Measurements from ENCODE around the gene KIDINS220. TPM values are rescaled to one million over a fixed set of nuclear protein-coding genes. Genes with fewer than 3 reads are reported as not detected.

Gene KIDINS220
- polyA plus RNA-seq, 1 donor from 2014 or later, result 329 TPM

DNA sequence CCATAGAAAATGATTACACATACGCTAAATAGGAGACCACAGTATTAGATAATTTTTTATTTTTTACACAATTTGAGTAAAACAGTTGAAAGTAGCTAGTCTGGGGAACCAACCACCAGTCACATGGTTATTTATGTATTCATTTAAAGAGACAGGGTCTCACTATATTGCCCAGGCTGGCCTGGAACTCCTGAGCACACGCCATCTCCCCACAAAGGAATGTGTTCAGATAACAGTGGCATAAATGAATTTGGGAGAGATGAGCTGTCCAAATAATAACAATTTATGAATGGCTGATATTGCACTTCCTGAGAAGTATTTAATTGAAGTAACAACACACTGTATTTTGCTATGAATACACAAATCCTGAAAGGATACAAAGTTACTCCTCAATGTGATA is 39.7 kb downstream of the KIDINS220 start:
- H2AFZ ChIP-seq (ENCODE audit: low read depth, low read length), result no peak overlapping the region
- no peaks in the 10 kb centered on the region for H3K9me3 ChIP-seq (ENCODE audit: low read length)
- H3K9ac ChIP-seq (ENCODE audit: low read length), result no peak overlapping the region
- no peaks in the 10 kb centered on the region for H3K27me3 ChIP-seq (ENCODE audit: insufficient read depth, low read depth, low read length)
- no peak overlapping the region for H3K27ac ChIP-seq (ENCODE audit: low read length)
- no peaks in the 10 kb centered on the region for H3K9me2 ChIP-seq (ENCODE audit: insufficient read depth, low read length)
- no peaks in the 10 kb centered on the region for H3K79me2 ChIP-seq (replicated peaks; ENCODE audit: insufficient read depth, low read length)
- TF ChIP-seq, protein P1, sequence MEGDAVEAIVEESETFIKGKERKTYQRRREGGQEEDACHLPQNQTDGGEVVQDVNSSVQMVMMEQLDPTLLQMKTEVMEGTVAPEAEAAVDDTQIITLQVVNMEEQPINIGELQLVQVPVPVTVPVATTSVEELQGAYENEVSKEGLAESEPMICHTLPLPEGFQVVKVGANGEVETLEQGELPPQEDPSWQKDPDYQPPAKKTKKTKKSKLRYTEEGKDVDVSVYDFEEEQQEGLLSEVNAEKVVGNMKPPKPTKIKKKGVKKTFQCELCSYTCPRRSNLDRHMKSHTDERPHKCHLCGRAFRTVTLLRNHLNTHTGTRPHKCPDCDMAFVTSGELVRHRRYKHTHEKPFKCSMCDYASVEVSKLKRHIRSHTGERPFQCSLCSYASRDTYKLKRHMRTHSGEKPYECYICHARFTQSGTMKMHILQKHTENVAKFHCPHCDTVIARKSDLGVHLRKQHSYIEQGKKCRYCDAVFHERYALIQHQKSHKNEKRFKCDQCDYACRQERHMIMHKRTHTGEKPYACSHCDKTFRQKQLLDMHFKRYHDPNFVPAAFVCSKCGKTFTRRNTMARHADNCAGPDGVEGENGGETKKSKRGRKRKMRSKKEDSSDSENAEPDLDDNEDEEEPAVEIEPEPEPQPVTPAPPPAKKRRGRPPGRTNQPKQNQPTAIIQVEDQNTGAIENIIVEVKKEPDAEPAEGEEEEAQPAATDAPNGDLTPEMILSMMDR (IDR thresholded peaks at IDR 0.05; ENCODE audit: poor library complexity, severe bottlenecking), result no peak
- TF ChIP-seq EP300 (conservative IDR thresholded peaks at IDR 0.05; ENCODE audit: poor library complexity, severe bottlenecking) (no peak), MXI1 (conservative IDR thresholded peaks at IDR 0.05; ENCODE audit: poor library complexity, severe bottlenecking) (no peak), RAD21 (conservative IDR thresholded peaks at IDR 0.05) (no peak), REST (IDR thresholded peaks at IDR 0.05; ENCODE audit: borderline replicate concordance) (no peak), TAF1 (IDR thresholded peaks at IDR 0.05; ENCODE audit: low read depth) (no peak), SMC3 (conservative IDR thresholded peaks at IDR 0.05; ENCODE audit: poor library complexity) (no peak), EZH2 (IDR thresholded peaks at IDR 0.05; ENCODE audit: borderline replicate concordance, insufficient read depth, low read length, poor library complexity, severe bottlenecking) (no peak), POLR2AphosphoS5 (IDR thresholded peaks at IDR 0.05) (no peak)
- no peaks in the 10 kb centered on the region for H3F3A ChIP-seq (ENCODE audit: insufficient read depth, low read length, poor library complexity, severe bottlenecking)
- H3K4me3 ChIP-seq (ENCODE audit: low read length), result no peak overlapping the region
- H3K36me3 ChIP-seq (ENCODE audit: insufficient read depth, low read length), result peaks cover 4% of the 10 kb centered on the region
- peaks cover 10% of the 10 kb centered on the region for H4K20me1 ChIP-seq (ENCODE audit: insufficient read depth)
- no peak overlapping the region for H3K4me2 ChIP-seq (ENCODE audit: low read length)

GRCh38 chr2:8796878-8797550 is 40.4 kb downstream of the KIDINS220 start:
- H3K9ac ChIP-seq (ENCODE audit: low read length), result no peak overlapping the region
- H3F3A ChIP-seq (ENCODE audit: insufficient read depth, low read length, poor library complexity, severe bottlenecking), result no peaks in the 10 kb centered on the region
- H3K27ac ChIP-seq (ENCODE audit: low read length), result no peak overlapping the region
- no peaks in the 10 kb centered on the region for H3K9me2 ChIP-seq (ENCODE audit: insufficient read depth, low read length)
- TF ChIP-seq, protein P1 (IDR thresholded peaks at IDR 0.05; ENCODE audit: poor library complexity, severe bottlenecking), result no peak
- no peak for TF ChIP-seq EP300 (conservative IDR thresholded peaks at IDR 0.05; ENCODE audit: poor library complexity, severe bottlenecking)
- TF ChIP-seq RAD21 (conservative IDR thresholded peaks at IDR 0.05), result no peak
- no peak for TF ChIP-seq POLR2AphosphoS5 (IDR thresholded peaks at IDR 0.05)
- no peak overlapping the region for H2AFZ ChIP-seq (ENCODE audit: low read depth, low read length)
- no peaks in the 10 kb centered on the region for H3K9me3 ChIP-seq (ENCODE audit: low read length)
- no peak overlapping the region for H3K4me2 ChIP-seq (ENCODE audit: low read length)
- no peak overlapping the region for H3K4me3 ChIP-seq (ENCODE audit: low read length)
- no peaks in the 10 kb centered on the region for H3K27me3 ChIP-seq (ENCODE audit: insufficient read depth, low read depth, low read length)
- no peaks in the 10 kb centered on the region for H3K79me2 ChIP-seq (replicated peaks; ENCODE audit: insufficient read depth, low read length)
- peaks cover 10% of the 10 kb centered on the region for H4K20me1 ChIP-seq (ENCODE audit: insufficient read depth)
- peaks cover 4% of the 10 kb centered on the region for H3K36me3 ChIP-seq (ENCODE audit: insufficient read depth, low read length)
